HFF-Myc (cell line): Measurements from ENCODE around the gene IBTK.

Experiments
- DNase-seq: peaks from one replicate; pipeline ENCODE4 v3.0.0-alpha.2; 2011; ENCODE audit warnings: low read depth; ENCODE audit errors: extremely low read depth
- H3K4me3 ChIP-seq: replicated peaks from 2 replicates; pipeline ENCODE4 v1.5.1; 2011; ENCODE audit warnings: low read depth, mild to moderate bottlenecking, control low read depth, low read length
- CTCF ChIP-seq: IDR thresholded peaks from 2 replicates; pipeline ENCODE4 v1.5.1; 2012; ENCODE audit warnings: mild to moderate bottlenecking, low read depth, low read length, control low read depth; ENCODE audit errors: missing control alignments

Gene IBTK

GRCh38 chr6:82179415-82179814 lies 68.1 kb downstream of the IBTK start:
- no peak for DNase-seq
- H3K4me3 ChIP-seq: no peak overlapping the region
- no peak for TF ChIP-seq CTCF

GRCh38 chr6:82178759-82179112 lies 68.8 kb downstream of the IBTK start:
- H3K4me3 ChIP-seq: no peak overlapping the region
- no peak for DNase-seq
- TF ChIP-seq CTCF: no peak

- peak; percentile 21 for TF ChIP-seq CTCF
- H3K4me3 ChIP-seq: no peak overlapping the region
- DNase-seq: peak; percentile 12
Measured at GRCh38 chr6:82178077-82178758, 69.3 kb downstream of the IBTK start.

GRCh38 chr6:82176616-82177015 lies 70.9 kb downstream of the IBTK start:
- no peak for DNase-seq
- no peak for TF ChIP-seq CTCF

GRCh38 chr6:82172594-82172993 lies 75.0 kb downstream of the IBTK start:
- TF ChIP-seq CTCF: no peak
- DNase-seq: no peak
- no peak overlapping the region for H3K4me3 ChIP-seq

More at GRCh38 chr6:82176616-82177015, 70.9 kb downstream of the IBTK start:
- no peak overlapping the region for H3K4me3 ChIP-seq

GRCh38 chr6:82169138-82169876 lies 78.2 kb downstream of the IBTK start:
- no peak for TF ChIP-seq CTCF
- DNase-seq: no peak
- H3K4me3 ChIP-seq: no peak overlapping the region
